ENCODE measurements around the gene AFG1L.
"Not testable (repeated sequence)": the region's sequence is repeated elsewhere in the genome, so short reads cannot be mapped to it uniquely, and the experiment has no call there.

The AFG1L gene

GRCh38 chr6:108350528-108350927 is 55.7 kb downstream of the AFG1L start:
- DNase-seq (ENCODE audit: low spot score) = no peak

GRCh38 chr6:108353853-108354252 is 59.0 kb downstream of the AFG1L start:
- DNase-seq (ENCODE audit: low spot score) = no peak

- DNase-seq (ENCODE audit: low spot score) = no peak
Measured at GRCh38 chr6:108355120-108355519, 60.3 kb downstream of the AFG1L start.

- no peak for DNase-seq (ENCODE audit: low spot score)
Measured at GRCh38 chr6:108355890-108356289, 61.0 kb downstream of the AFG1L start.

- no peak for DNase-seq (ENCODE audit: low spot score)
Measured at GRCh38 chr6:108359901-108360882, 65.3 kb downstream of the AFG1L start.

GRCh38 chr6:108360919-108361311 is 66.1 kb downstream of the AFG1L start:
- DNase-seq (ENCODE audit: low spot score) = no peak

GRCh38 chr6:108361312-108361932 is 66.6 kb downstream of the AFG1L start:
- DNase-seq (ENCODE audit: low spot score) = no peak

- DNase-seq (ENCODE audit: low spot score) = no peak
Measured at GRCh38 chr6:108362455-108362854, 67.6 kb downstream of the AFG1L start.

- no peak for DNase-seq (ENCODE audit: low spot score)
Measured at GRCh38 chr6:108363113-108363512, 68.3 kb downstream of the AFG1L start.

GRCh38 chr6:108363889-108364313 is 69.0 kb downstream of the AFG1L start:
- no peak for DNase-seq (ENCODE audit: low spot score)

GRCh38 chr6:108364470-108364869 is 69.6 kb downstream of the AFG1L start:
- DNase-seq (ENCODE audit: low spot score) = no peak

- no peak for DNase-seq (ENCODE audit: low spot score)
Measured at GRCh38 chr6:108365478-108365877, 70.6 kb downstream of the AFG1L start.

- no peak for DNase-seq (ENCODE audit: low spot score)
Measured at GRCh38 chr6:108366236-108366635, 71.4 kb downstream of the AFG1L start.

- no peak for DNase-seq (ENCODE audit: low spot score)
Measured at GRCh38 chr6:108368431-108369030, 73.7 kb downstream of the AFG1L start.

- no peak for DNase-seq (ENCODE audit: low spot score)
Measured at GRCh38 chr6:108380876-108381275, 86.0 kb downstream of the AFG1L start.

GRCh38 chr6:108383981-108384380 is 89.1 kb downstream of the AFG1L start:
- no peak for DNase-seq (ENCODE audit: low spot score)

- DNase-seq (ENCODE audit: low spot score) = not testable (repeated sequence)
Measured at GRCh38 chr6:108389190-108389589, 94.3 kb downstream of the AFG1L start.

GRCh38 chr6:108395297-108395696 is 100.4 kb downstream of the AFG1L start:
- DNase-seq (ENCODE audit: low spot score) = no peak

- DNase-seq (ENCODE audit: low spot score) = no peak
Measured at GRCh38 chr6:108403236-108403635, 108.4 kb downstream of the AFG1L start.

GRCh38 chr6:108406943-108407342 is 112.1 kb downstream of the AFG1L start:
- DNase-seq (ENCODE audit: low spot score) = no peak

- DNase-seq (ENCODE audit: low spot score) = no peak
Measured at GRCh38 chr6:108407904-108408827, 113.3 kb downstream of the AFG1L start.

GRCh38 chr6:108408861-108409260 is 114.0 kb downstream of the AFG1L start:
- DNase-seq (ENCODE audit: low spot score) = no peak
